HepG2 (cell line): ENCODE measurements around the gene REM2.

ENCODE experiments used
- NKX3-1 ChIP-seq: sonication (generic); formaldehyde crosslinking; IDR thresholded peaks from 2 replicates; pipeline ENCODE4 v1.5.0; 2020; ENCODE audit warnings: missing genetic modification reagents
- RFX5 ChIP-seq: IDR thresholded peaks from 2 replicates; pipeline ENCODE4 v1.6.1; 2011; ENCODE audit warnings: low read depth, low read length, improper control_type of control experiment
- SMARCE1 ChIP-seq: fragments of 450-650 bp; IDR thresholded peaks from 2 replicates; pipeline ENCODE4 v1.6.1; 2017; ENCODE audit warnings: borderline replicate concordance
- TCF12 ChIP-seq, 2 experiments: fragments of 450-650 bp in 1 of 2; sonication (generic) in 1 of 2; formaldehyde crosslinking in 1 of 2; IDR thresholded peaks; 2 replicates each; pipeline versions ENCODE4 v1.6.1 to v1.8.0; 2017 to 2022; ENCODE audit warnings: antibody characterized with exemption in 1 of 2, mild to moderate bottlenecking in 1 of 2, missing genetic modification reagents in 1 of 2, moderate library complexity in 1 of 2
- ZNF788 ChIP-seq: sonication (generic); formaldehyde crosslinking; IDR thresholded peaks from 2 replicates; pipeline ENCODE4 v1.5.0; 2020; ENCODE audit warnings: mild to moderate bottlenecking, missing genetic modification reagents, borderline replicate concordance
- TF ChIP-seq, protein P1 (sequence below): IDR thresholded peaks from 2 replicates; pipeline ENCODE4 v1.6.1; 2012; ENCODE audit warnings: inconsistent platforms
- TF ChIP-seq, protein P2 (sequence below): sonication (generic); formaldehyde crosslinking; IDR thresholded peaks from 2 replicates; pipeline ENCODE4 v1.5.0; 2020; ENCODE audit warnings: mild to moderate bottlenecking, missing genetic modification reagents, moderate library complexity
- TF ChIP-seq, protein P3 (sequence below): sonication (generic); formaldehyde crosslinking; IDR thresholded peaks from 2 replicates; pipeline ENCODE4 v1.4.0; 2020; ENCODE audit warnings: missing genetic modification reagents, borderline replicate concordance

DNA sequence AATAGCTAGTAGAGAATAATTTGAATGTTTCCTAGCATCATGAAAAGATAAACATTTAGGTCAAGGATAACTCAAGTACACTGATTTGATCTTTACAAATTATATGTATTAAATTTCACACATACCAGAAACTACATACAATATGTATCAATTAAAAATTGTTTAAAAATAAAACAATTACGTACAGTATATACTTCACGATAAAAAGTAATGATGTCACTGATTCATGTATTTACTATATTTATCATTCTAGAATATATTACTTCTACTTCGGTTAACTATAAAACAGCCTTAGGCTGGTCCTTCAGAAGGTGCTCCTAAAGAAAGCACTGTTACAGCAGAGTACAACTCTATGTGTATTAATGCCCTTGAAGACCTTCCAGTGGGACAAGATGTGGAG lies 24.4 kb downstream of the REM2 start:
- TF ChIP-seq TCF12 (IDR thresholded peaks at IDR 0.05) (no peak), TCF12 (CRISPR knock-in tag; IDR thresholded peaks at IDR 0.05) (no peak), SMARCE1 (no peak), ZNF788 (CRISPR knock-in tag) (no peak), NKX3-1 (CRISPR knock-in tag) (no peak), RFX5 (no peak)
- TF ChIP-seq, protein P1, sequence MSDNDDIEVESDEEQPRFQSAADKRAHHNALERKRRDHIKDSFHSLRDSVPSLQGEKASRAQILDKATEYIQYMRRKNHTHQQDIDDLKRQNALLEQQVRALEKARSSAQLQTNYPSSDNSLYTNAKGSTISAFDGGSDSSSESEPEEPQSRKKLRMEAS = no peak
- TF ChIP-seq, protein P2, sequence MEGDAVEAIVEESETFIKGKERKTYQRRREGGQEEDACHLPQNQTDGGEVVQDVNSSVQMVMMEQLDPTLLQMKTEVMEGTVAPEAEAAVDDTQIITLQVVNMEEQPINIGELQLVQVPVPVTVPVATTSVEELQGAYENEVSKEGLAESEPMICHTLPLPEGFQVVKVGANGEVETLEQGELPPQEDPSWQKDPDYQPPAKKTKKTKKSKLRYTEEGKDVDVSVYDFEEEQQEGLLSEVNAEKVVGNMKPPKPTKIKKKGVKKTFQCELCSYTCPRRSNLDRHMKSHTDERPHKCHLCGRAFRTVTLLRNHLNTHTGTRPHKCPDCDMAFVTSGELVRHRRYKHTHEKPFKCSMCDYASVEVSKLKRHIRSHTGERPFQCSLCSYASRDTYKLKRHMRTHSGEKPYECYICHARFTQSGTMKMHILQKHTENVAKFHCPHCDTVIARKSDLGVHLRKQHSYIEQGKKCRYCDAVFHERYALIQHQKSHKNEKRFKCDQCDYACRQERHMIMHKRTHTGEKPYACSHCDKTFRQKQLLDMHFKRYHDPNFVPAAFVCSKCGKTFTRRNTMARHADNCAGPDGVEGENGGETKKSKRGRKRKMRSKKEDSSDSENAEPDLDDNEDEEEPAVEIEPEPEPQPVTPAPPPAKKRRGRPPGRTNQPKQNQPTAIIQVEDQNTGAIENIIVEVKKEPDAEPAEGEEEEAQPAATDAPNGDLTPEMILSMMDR (CRISPR knock-in tag) = no peak
- TF ChIP-seq, protein P3, sequence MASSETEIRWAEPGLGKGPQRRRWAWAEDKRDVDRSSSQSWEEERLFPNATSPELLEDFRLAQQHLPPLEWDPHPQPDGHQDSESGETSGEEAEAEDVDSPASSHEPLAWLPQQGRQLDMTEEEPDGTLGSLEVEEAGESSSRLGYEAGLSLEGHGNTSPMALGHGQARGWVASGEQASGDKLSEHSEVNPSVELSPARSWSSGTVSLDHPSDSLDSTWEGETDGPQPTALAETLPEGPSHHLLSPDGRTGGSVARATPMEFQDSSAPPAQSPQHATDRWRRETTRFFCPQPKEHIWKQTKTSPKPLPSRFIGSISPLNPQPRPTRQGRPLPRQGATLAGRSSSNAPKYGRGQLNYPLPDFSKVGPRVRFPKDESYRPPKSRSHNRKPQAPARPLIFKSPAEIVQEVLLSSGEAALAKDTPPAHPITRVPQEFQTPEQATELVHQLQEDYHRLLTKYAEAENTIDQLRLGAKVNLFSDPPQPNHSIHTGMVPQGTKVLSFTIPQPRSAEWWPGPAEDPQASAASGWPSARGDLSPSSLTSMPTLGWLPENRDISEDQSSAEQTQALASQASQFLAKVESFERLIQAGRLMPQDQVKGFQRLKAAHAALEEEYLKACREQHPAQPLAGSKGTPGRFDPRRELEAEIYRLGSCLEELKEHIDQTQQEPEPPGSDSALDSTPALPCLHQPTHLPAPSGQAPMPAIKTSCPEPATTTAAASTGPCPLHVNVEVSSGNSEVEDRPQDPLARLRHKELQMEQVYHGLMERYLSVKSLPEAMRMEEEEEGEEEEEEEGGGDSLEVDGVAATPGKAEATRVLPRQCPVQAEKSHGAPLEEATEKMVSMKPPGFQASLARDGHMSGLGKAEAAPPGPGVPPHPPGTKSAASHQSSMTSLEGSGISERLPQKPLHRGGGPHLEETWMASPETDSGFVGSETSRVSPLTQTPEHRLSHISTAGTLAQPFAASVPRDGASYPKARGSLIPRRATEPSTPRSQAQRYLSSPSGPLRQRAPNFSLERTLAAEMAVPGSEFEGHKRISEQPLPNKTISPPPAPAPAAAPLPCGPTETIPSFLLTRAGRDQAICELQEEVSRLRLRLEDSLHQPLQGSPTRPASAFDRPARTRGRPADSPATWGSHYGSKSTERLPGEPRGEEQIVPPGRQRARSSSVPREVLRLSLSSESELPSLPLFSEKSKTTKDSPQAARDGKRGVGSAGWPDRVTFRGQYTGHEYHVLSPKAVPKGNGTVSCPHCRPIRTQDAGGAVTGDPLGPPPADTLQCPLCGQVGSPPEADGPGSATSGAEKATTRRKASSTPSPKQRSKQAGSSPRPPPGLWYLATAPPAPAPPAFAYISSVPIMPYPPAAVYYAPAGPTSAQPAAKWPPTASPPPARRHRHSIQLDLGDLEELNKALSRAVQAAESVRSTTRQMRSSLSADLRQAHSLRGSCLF (CRISPR knock-in tag) = no peak
